OCI-LY7 (cell line): ENCODE measurements around the gene STIM2. TPM values are rescaled to one million over a fixed set of nuclear protein-coding genes. Genes with fewer than 3 reads are reported as not detected.
"Not testable (repeated sequence)": the region's sequence is repeated elsewhere in the genome, so short reads cannot be mapped to it uniquely, and the experiment has no call there.

ENCODE experiments used
- BruUV-seq: library from RNA; stranded (reverse); fragments of 400-500 nt; replicated peaks from 2 replicates; lab custom pipeline; 2021; lab: Mats Ljungman, UMichigan
- CTCF ChIA-PET: fragments of 300-600 bp; sonication (Branson Sonifier 250); formaldehyde crosslinking; loops from one replicate; lab custom pipeline; 2022; ENCODE audit warnings: antibody characterized with exemption; ENCODE audit not compliant: unreplicated experiment; lab: Charles Lee
- POLR2A ChIA-PET: fragments of 300-600 bp; sonication (Branson Sonifier 250); formaldehyde crosslinking; loops from one replicate; lab custom pipeline; 2022; ENCODE audit warnings: antibody characterized with exemption; lab: Charles Lee
- DNase-seq: peaks from one replicate; pipeline ENCODE4 v3.0.0-alpha.2; 2015; ENCODE audit warnings: low spot score
- H2AFZ ChIP-seq: fragments of 200-600 bp; sonication (generic), shearing (Covaris generic); 2 replicates; pipeline ENCODE4 v1.6.1; 2014; ENCODE audit warnings: mild to moderate bottlenecking, antibody characterized with exemption, low read length, moderate library complexity
- H3K27ac ChIP-seq: fragments of 200-600 bp; sonication (generic); 2 replicates; pipeline ENCODE4 v1.5.1; 2014; ENCODE audit warnings: mixed run types, low read depth, mild to moderate bottlenecking, moderate library complexity, low read length, inconsistent platforms; ENCODE audit not compliant: poor library complexity, severe bottlenecking
- H3K36me3 ChIP-seq: fragments of 200-600 bp; sonication (generic); 2 replicates; pipeline ENCODE4 v1.6.1; 2014; ENCODE audit warnings: mild to moderate bottlenecking, antibody characterized with exemption, low read length, moderate library complexity, mixed read lengths; ENCODE audit not compliant: insufficient read depth
- H3K4me1 ChIP-seq: fragments of 200-600 bp; sonication (generic); 2 replicates; pipeline ENCODE4 v1.5.1; 2014; ENCODE audit warnings: mild to moderate bottlenecking, low read length; ENCODE audit not compliant: insufficient read depth, poor library complexity, severe bottlenecking
- H3K4me2 ChIP-seq: fragments of 200-600 bp; sonication (generic); 2 replicates; pipeline ENCODE4 v1.6.1; 2014; ENCODE audit warnings: mild to moderate bottlenecking, low read length
- H3K4me3 ChIP-seq: fragments of 200-600 bp; sonication (generic); 2 replicates; pipeline ENCODE4 v1.5.1; 2014; ENCODE audit warnings: mild to moderate bottlenecking, low read depth, low read length; ENCODE audit not compliant: poor library complexity, severe bottlenecking
- H3K79me2 ChIP-seq: fragments of 200-600 bp; sonication (generic); 2 replicates; pipeline ENCODE4 v1.6.1; 2016; ENCODE audit warnings: low read depth, mild to moderate bottlenecking, low read length, moderate library complexity, mixed read lengths; ENCODE audit not compliant: insufficient read depth
- H3K9me2 ChIP-seq: fragments of 200-600 bp; sonication (generic); 2 replicates; pipeline ENCODE4 v1.6.1; 2016; ENCODE audit warnings: mild to moderate bottlenecking, low read length, mixed read lengths; ENCODE audit not compliant: insufficient read depth
- H3K9me3 ChIP-seq: fragments of 200-600 bp; sonication (generic); 2 replicates; pipeline ENCODE4 v1.6.1; 2014; ENCODE audit warnings: mild to moderate bottlenecking, mixed run types, low read length, mixed read lengths
- H4K20me1 ChIP-seq: fragments of 200-600 bp; sonication (generic); 2 replicates; pipeline ENCODE4 v1.6.1; 2014; ENCODE audit warnings: mild to moderate bottlenecking, antibody characterized with exemption, low read length, moderate library complexity, mixed read lengths; ENCODE audit not compliant: insufficient read depth
- EZH2phosphoT487 ChIP-seq: fragments of 200-600 bp; sonication (generic); IDR thresholded peaks from 2 replicates; pipeline ENCODE4 v1.6.1; 2018; ENCODE audit warnings: low read depth, borderline replicate concordance, mild to moderate bottlenecking, mixed run types, antibody characterized with exemption, low read length, moderate library complexity, mixed read lengths
- intact Hi-C: fragments of 100-400 bp; cut with micrococcal nuclease; formaldehyde crosslinking; loops from one replicate; pipeline ENCODE4 v1.10.0; 2022; ENCODE audit not compliant: unreplicated experiment
- total RNA-seq, 2 experiments: library from RNA; depleted of rRNA in 1 of 2; stranded (reverse); fragments of >200 nt in 1 of 2; shearing (Covaris generic) in 1 of 2; gene quantifications; 2 replicates each; pipeline ENCODE4 v1.2.3, GENCODE V29; 2014 to 2022
- TF ChIP-seq, protein P1 (sequence below): fragments of 200-600 bp; sonication (generic); conservative IDR thresholded peaks from 2 replicates; pipeline ENCODE4 v1.5.1; 2014; ENCODE audit warnings: mild to moderate bottlenecking, antibody characterized with exemption, low read length, moderate library complexity, mixed read lengths

STIM2 gene
- total RNA-seq, 2 experiments from 2014 or later = 108 to 309 TPM

GRCh38 chr4:26893491-26893890 is 32.9 kb downstream of the STIM2 start:
- Histone ChIP-seq H3K4me3 (no peak overlapping the region), H3K9me3 (peaks cover 16% of the 10 kb centered on the region; the same call in 1 of the 2 replicates), H3K9me2 (no peaks in the 10 kb centered on the region), H3K79me2 (peaks cover 100% of the 10 kb centered on the region), H2AFZ (no peak overlapping the region), H4K20me1 (peaks cover 15% of the 10 kb centered on the region; the same call in 1 of the 2 replicates), H3K4me1 (peaks cover 18% of the 10 kb centered on the region), H3K27ac (no peak overlapping the region), H3K4me2 (no peak overlapping the region), H3K36me3 (peaks cover 82% of the 10 kb centered on the region)
- ChIA-PET POLR2A (interaction anchor here (2.2 kb wide), 1 partner anchor 8 kb away, joined by 7 read pairs; no protein-coding TSS in a partner anchor), CTCF (no interaction called here)
- DNase-seq = no peak
- BruUV-seq = no TSS peak
- intact Hi-C loops = no loop called here
- no peak for TF ChIP-seq EZH2phosphoT487

DNA sequence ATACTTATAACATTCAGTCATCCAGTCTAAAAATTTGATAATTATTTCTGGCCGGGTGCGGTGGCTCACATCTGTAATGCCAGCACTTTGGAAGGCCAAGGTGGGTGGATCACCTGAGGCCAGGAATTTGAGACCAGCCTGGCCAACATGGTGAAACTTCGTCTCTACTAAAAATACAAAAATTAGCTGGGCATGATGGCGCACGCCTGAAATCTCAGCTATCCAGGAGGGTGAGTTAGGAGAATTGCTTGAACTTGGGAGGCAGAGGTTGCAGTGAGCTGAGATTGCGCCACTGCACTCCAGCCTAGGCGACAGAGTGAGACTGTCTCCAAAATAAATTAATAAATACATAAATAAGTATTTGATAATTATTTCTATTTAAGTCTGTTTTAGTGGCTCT is 34.2 kb downstream of the STIM2 start:
- Histone ChIP-seq H4K20me1 (peaks cover 21% of the 10 kb centered on the region; the same call in 1 of the 2 replicates), H3K4me1 (peaks cover 32% of the 10 kb centered on the region), H3K79me2 (peaks cover 100% of the 10 kb centered on the region), H3K36me3 (peaks cover 70% of the 10 kb centered on the region)
- H3K4me2 ChIP-seq, intact Hi-C loops, H2AFZ ChIP-seq, H3K9me2 ChIP-seq, H3K27ac ChIP-seq, CTCF ChIA-PET, H3K4me3 ChIP-seq, DNase-seq, BruUV-seq, H3K9me3 ChIP-seq: not testable (repeated sequence)
- POLR2A ChIA-PET = interaction anchor here (2.2 kb wide), 1 partner anchor 10 kb away, joined by 7 read pairs; no protein-coding TSS in a partner anchor

- Histone ChIP-seq H3K4me3 (no peak overlapping the region), H3K9me3 (no peaks in the 10 kb centered on the region; the same call in 1 of the 2 replicates), H3K9me2 (no peaks in the 10 kb centered on the region), H4K20me1 (peaks cover 32% of the 10 kb centered on the region), H3K36me3 (peaks cover 55% of the 10 kb centered on the region), H3K4me2 (no peak overlapping the region), H3K79me2 (peaks cover 100% of the 10 kb centered on the region), H3K4me1 (peaks cover 42% of the 10 kb centered on the region), H2AFZ (no peak overlapping the region), H3K27ac (no peak overlapping the region)
- ChIA-PET CTCF (no interaction called here), POLR2A (interaction anchor here (0.5 kb wide), 1 partner anchor 9 kb away, joined by 3 read pairs; no protein-coding TSS in a partner anchor)
- DNase-seq = no peak
- BruUV-seq = no TSS peak
- intact Hi-C loops = no loop called here
- TF ChIP-seq, protein P1, sequence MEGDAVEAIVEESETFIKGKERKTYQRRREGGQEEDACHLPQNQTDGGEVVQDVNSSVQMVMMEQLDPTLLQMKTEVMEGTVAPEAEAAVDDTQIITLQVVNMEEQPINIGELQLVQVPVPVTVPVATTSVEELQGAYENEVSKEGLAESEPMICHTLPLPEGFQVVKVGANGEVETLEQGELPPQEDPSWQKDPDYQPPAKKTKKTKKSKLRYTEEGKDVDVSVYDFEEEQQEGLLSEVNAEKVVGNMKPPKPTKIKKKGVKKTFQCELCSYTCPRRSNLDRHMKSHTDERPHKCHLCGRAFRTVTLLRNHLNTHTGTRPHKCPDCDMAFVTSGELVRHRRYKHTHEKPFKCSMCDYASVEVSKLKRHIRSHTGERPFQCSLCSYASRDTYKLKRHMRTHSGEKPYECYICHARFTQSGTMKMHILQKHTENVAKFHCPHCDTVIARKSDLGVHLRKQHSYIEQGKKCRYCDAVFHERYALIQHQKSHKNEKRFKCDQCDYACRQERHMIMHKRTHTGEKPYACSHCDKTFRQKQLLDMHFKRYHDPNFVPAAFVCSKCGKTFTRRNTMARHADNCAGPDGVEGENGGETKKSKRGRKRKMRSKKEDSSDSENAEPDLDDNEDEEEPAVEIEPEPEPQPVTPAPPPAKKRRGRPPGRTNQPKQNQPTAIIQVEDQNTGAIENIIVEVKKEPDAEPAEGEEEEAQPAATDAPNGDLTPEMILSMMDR = no peak
- no peak for TF ChIP-seq EZH2phosphoT487
These were observed 36.0 kb downstream of the STIM2 start for GRCh38 chr4:26896636-26897035.
